ENCODE measurements around the gene B3GAT3. TPM values are rescaled to one million over a fixed set of nuclear protein-coding genes. Genes with fewer than 3 reads are reported as not detected.

Gene B3GAT3
- total and polyA plus RNA-seq, 2 of the 8 experiments (the other 6 are each of a cell fraction or from before 2014, with no cell fraction given): 28.0 to 39.0 TPM

DNA sequence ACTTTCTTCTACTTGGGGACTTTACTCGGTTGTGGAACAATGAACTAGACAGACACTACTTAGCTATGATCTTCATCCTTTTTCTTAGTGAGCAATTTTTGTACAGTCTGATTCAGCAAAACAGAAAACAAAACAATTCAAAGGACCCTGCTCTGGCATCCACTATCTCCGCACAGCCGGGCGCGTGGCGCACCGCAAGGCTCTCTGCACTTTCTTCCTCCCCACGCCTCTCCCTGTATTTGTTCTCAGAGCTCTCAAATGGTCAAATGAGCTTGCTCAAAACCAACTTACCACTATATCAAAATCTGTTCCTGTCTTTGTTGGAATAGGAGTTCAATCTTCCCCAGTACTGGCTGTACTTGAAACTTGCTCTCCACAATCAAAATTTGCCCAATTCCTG lies 55.5 kb downstream of the B3GAT3 start (continued):
- TF ChIP-seq SAP30 (IDR thresholded peaks at IDR 0.05; ENCODE audit: insufficient read depth, insufficient replicate concordance, low read length) (no peak), MAFK (IDR thresholded peaks at IDR 0.05; ENCODE audit: low read depth, low read length) (no peak), RBBP5 (IDR thresholded peaks at IDR 0.05; ENCODE audit: borderline replicate concordance, low read depth, low read length) (no peak), PHF8 (conservative IDR thresholded peaks at IDR 0.05; ENCODE audit: low read depth, low read length) (no peak), KDM1A (IDR thresholded peaks at IDR 0.05; ENCODE audit: borderline replicate concordance, low read length) (no peak), SP1 (IDR thresholded peaks at IDR 0.05; ENCODE audit: low read depth, low read length) (no peak)

Small RNA genes lying within 50 kb of the gene (microRNA-seq; reads per million reads assigned to microRNA genes)
- 0.20 to 0.46 reads per million in 2 experiments for gene MIR6747 (ENCODE audit: borderline microRNAs expressed in 2 of 2, borderline number of aligned reads in 2 of 2, borderline replicate concordance in 1 of 2)

Small RNA genes lying within 50 kb of the gene (small RNA-seq; reads per million reads assigned to genes)
- not detected for gene AP001458.1 (ENCODE audit: insufficient read depth)
- gene MIR6747 (ENCODE audit: insufficient read depth): 2.7 reads per million, percentile 33 among the genes with 10 or more reads in this experiment
- not detected for gene SNORA57 (ENCODE audit: insufficient read depth)

Other genes starting within 250 kb of the B3GAT3 start
- gene SCGB1A1, start 203.0 kb downstream of the B3GAT3 start, total RNA-seq (2021; fragmentation: NEBNext Ultra II Directional; extraction: Animal tissue kit (Norgen Biotek cat#: 25700)): not detected in 2 replicates
- not detected in 2 replicates for gene SCGB1A1, start 203.0 kb downstream of the B3GAT3 start, polyA plus RNA-seq (2011; rRNA removed)
- 5.8 and 6.7 TPM in 2 replicates for gene AHNAK, start 75.2 kb downstream of the B3GAT3 start, total RNA-seq (2021; fragmentation: NEBNext Ultra II Directional; extraction: Animal tissue kit (Norgen Biotek cat#: 25700))
- gene AHNAK, start 75.2 kb downstream of the B3GAT3 start, polyA plus RNA-seq (2011; rRNA removed): 2.0 and 2.5 TPM in 2 replicates
- 1,622 and 1,627 TPM in 2 replicates for gene EEF1G, start 48.1 kb downstream of the B3GAT3 start, total RNA-seq (2021; fragmentation: NEBNext Ultra II Directional; extraction: Animal tissue kit (Norgen Biotek cat#: 25700))
- gene EEF1G, start 48.1 kb downstream of the B3GAT3 start, polyA plus RNA-seq (2011; rRNA removed): 1,996 and 2,000 TPM in 2 replicates
- gene TUT1, start 30.5 kb downstream of the B3GAT3 start, total RNA-seq (2021; fragmentation: NEBNext Ultra II Directional; extraction: Animal tissue kit (Norgen Biotek cat#: 25700)): 24.6 and 31.5 TPM in 2 replicates
- gene TUT1, start 30.5 kb downstream of the B3GAT3 start, polyA plus RNA-seq (2011; rRNA removed): 17.8 and 26.2 TPM in 2 replicates
- gene MTA2, start 20.1 kb downstream of the B3GAT3 start, total RNA-seq (2021; fragmentation: NEBNext Ultra II Directional; extraction: Animal tissue kit (Norgen Biotek cat#: 25700)): 114 and 117 TPM in 2 replicates
- 25.7 and 32.2 TPM in 2 replicates for gene MTA2, start 20.1 kb downstream of the B3GAT3 start, polyA plus RNA-seq (2011; rRNA removed)
- gene EML3, start 9.2 kb downstream of the B3GAT3 start, total RNA-seq (2021; fragmentation: NEBNext Ultra II Directional; extraction: Animal tissue kit (Norgen Biotek cat#: 25700)): 29.9 and 31.2 TPM in 2 replicates
- 19.2 and 30.1 TPM in 2 replicates for gene EML3, start 9.2 kb downstream of the B3GAT3 start, polyA plus RNA-seq (2011; rRNA removed)
- 0.55 and 2.2 TPM in 2 replicates for gene ROM1, start 8.7 kb downstream of the B3GAT3 start, total RNA-seq (2021; fragmentation: NEBNext Ultra II Directional; extraction: Animal tissue kit (Norgen Biotek cat#: 25700))
- gene ROM1, start 8.7 kb downstream of the B3GAT3 start, polyA plus RNA-seq (2011; rRNA removed): 0.86 and 0.91 TPM in 2 replicates
- gene GANAB, start 24.6 kb upstream of the B3GAT3 start, total RNA-seq (2021; fragmentation: NEBNext Ultra II Directional; extraction: Animal tissue kit (Norgen Biotek cat#: 25700)): 326 and 330 TPM in 2 replicates
- 289 and 297 TPM in 2 replicates for gene GANAB, start 24.6 kb upstream of the B3GAT3 start, polyA plus RNA-seq (2011; rRNA removed)
- 29.3 and 30.1 TPM in 2 replicates for gene INTS5, start 31.3 kb upstream of the B3GAT3 start, total RNA-seq (2021; fragmentation: NEBNext Ultra II Directional; extraction: Animal tissue kit (Norgen Biotek cat#: 25700))
- 23.6 and 30.3 TPM in 2 replicates for gene INTS5, start 31.3 kb upstream of the B3GAT3 start, polyA plus RNA-seq (2011; rRNA removed)
- 171 and 173 TPM in 2 replicates for gene C11orf98, start 43.2 kb upstream of the B3GAT3 start, total RNA-seq (2021; fragmentation: NEBNext Ultra II Directional; extraction: Animal tissue kit (Norgen Biotek cat#: 25700))
- gene C11orf98, start 43.2 kb upstream of the B3GAT3 start, polyA plus RNA-seq (2011; rRNA removed): 68.0 and 72.1 TPM in 2 replicates
- 66.1 and 67.8 TPM in 2 replicates for gene CSKMT, start 43.3 kb upstream of the B3GAT3 start, total RNA-seq (2021; fragmentation: NEBNext Ultra II Directional; extraction: Animal tissue kit (Norgen Biotek cat#: 25700))
- gene CSKMT, start 43.3 kb upstream of the B3GAT3 start, polyA plus RNA-seq (2011; rRNA removed): 12.0 and 26.4 TPM in 2 replicates
- gene UQCC3, start 49.7 kb upstream of the B3GAT3 start, total RNA-seq (2021; fragmentation: NEBNext Ultra II Directional; extraction: Animal tissue kit (Norgen Biotek cat#: 25700)): 14.2 and 15.2 TPM in 2 replicates
- gene UQCC3, start 49.7 kb upstream of the B3GAT3 start, polyA plus RNA-seq (2011; rRNA removed): 15.7 and 27.9 TPM in 2 replicates
- 3.6 and 5.2 TPM in 2 replicates for gene LBHD1, start 50.3 kb upstream of the B3GAT3 start, total RNA-seq (2021; fragmentation: NEBNext Ultra II Directional; extraction: Animal tissue kit (Norgen Biotek cat#: 25700))
- 2.3 and 2.8 TPM in 2 replicates for gene LBHD1, start 50.3 kb upstream of the B3GAT3 start, polyA plus RNA-seq (2011; rRNA removed)
- 104 and 114 TPM in 2 replicates for gene UBXN1, start 57.1 kb upstream of the B3GAT3 start, total RNA-seq (2021; fragmentation: NEBNext Ultra II Directional; extraction: Animal tissue kit (Norgen Biotek cat#: 25700))
- gene UBXN1, start 57.1 kb upstream of the B3GAT3 start, polyA plus RNA-seq (2011; rRNA removed): 78.6 and 126 TPM in 2 replicates
- gene LRRN4CL, start 67.5 kb upstream of the B3GAT3 start, total RNA-seq (2021; fragmentation: NEBNext Ultra II Directional; extraction: Animal tissue kit (Norgen Biotek cat#: 25700)): 0.26 TPM in 1 of 2 replicates, not detected in the other
- 0.03 and 0.05 TPM in 2 replicates for gene LRRN4CL, start 67.5 kb upstream of the B3GAT3 start, polyA plus RNA-seq (2011; rRNA removed)
- 59.5 and 73.7 TPM in 2 replicates for gene BSCL2, start 85.4 kb upstream of the B3GAT3 start, total RNA-seq (2021; fragmentation: NEBNext Ultra II Directional; extraction: Animal tissue kit (Norgen Biotek cat#: 25700))
- 264 and 286 TPM in 2 replicates for gene BSCL2, start 85.4 kb upstream of the B3GAT3 start, polyA plus RNA-seq (2011; rRNA removed)
- gene GNG3, start 85.7 kb upstream of the B3GAT3 start, total RNA-seq (2021; fragmentation: NEBNext Ultra II Directional; extraction: Animal tissue kit (Norgen Biotek cat#: 25700)): 4.9 and 6.4 TPM in 2 replicates
- gene GNG3, start 85.7 kb upstream of the B3GAT3 start, polyA plus RNA-seq (2011; rRNA removed): 10.9 and 12.1 TPM in 2 replicates
- gene HNRNPUL2, start 105.5 kb upstream of the B3GAT3 start, total RNA-seq (2021; fragmentation: NEBNext Ultra II Directional; extraction: Animal tissue kit (Norgen Biotek cat#: 25700)): 44.3 and 46.4 TPM in 2 replicates
- gene HNRNPUL2, start 105.5 kb upstream of the B3GAT3 start, polyA plus RNA-seq (2011; rRNA removed): 12.7 and 14.9 TPM in 2 replicates
- 34.1 and 34.5 TPM in 2 replicates for gene TTC9C, start 106.5 kb upstream of the B3GAT3 start, total RNA-seq (2021; fragmentation: NEBNext Ultra II Directional; extraction: Animal tissue kit (Norgen Biotek cat#: 25700))
- gene TTC9C, start 106.5 kb upstream of the B3GAT3 start, polyA plus RNA-seq (2011; rRNA removed): 25.4 and 28.1 TPM in 2 replicates
- gene ZBTB3, start 132.2 kb upstream of the B3GAT3 start, total RNA-seq (2021; fragmentation: NEBNext Ultra II Directional; extraction: Animal tissue kit (Norgen Biotek cat#: 25700)): 76.5 and 76.9 TPM in 2 replicates
- 30.2 and 39.5 TPM in 2 replicates for gene ZBTB3, start 132.2 kb upstream of the B3GAT3 start, polyA plus RNA-seq (2011; rRNA removed)
- gene POLR2G, start 139.6 kb upstream of the B3GAT3 start, total RNA-seq (2021; fragmentation: NEBNext Ultra II Directional; extraction: Animal tissue kit (Norgen Biotek cat#: 25700)): 126 and 131 TPM in 2 replicates
- gene POLR2G, start 139.6 kb upstream of the B3GAT3 start, polyA plus RNA-seq (2011; rRNA removed): 206 and 329 TPM in 2 replicates
- 29.6 and 31.9 TPM in 2 replicates for gene TAF6L, start 149.4 kb upstream of the B3GAT3 start, total RNA-seq (2021; fragmentation: NEBNext Ultra II Directional; extraction: Animal tissue kit (Norgen Biotek cat#: 25700))
- gene TAF6L, start 149.4 kb upstream of the B3GAT3 start, polyA plus RNA-seq (2011; rRNA removed): 24.8 and 37.3 TPM in 2 replicates
- 16.3 and 18.6 TPM in 2 replicates for gene TMEM179B, start 165.4 kb upstream of the B3GAT3 start, total RNA-seq (2021; fragmentation: NEBNext Ultra II Directional; extraction: Animal tissue kit (Norgen Biotek cat#: 25700))
- gene TMEM179B, start 165.4 kb upstream of the B3GAT3 start, polyA plus RNA-seq (2011; rRNA removed): 62.2 and 65.1 TPM in 2 replicates
- 22.9 and 23.5 TPM in 2 replicates for gene TMEM223, start 170.0 kb upstream of the B3GAT3 start, total RNA-seq (2021; fragmentation: NEBNext Ultra II Directional; extraction: Animal tissue kit (Norgen Biotek cat#: 25700))
- 59.7 and 64.1 TPM in 2 replicates for gene TMEM223, start 170.0 kb upstream of the B3GAT3 start, polyA plus RNA-seq (2011; rRNA removed)
- gene NXF1, start 183.5 kb upstream of the B3GAT3 start, total RNA-seq (2021; fragmentation: NEBNext Ultra II Directional; extraction: Animal tissue kit (Norgen Biotek cat#: 25700)): 44.8 and 49.8 TPM in 2 replicates
- 48.1 and 63.6 TPM in 2 replicates for gene NXF1, start 183.5 kb upstream of the B3GAT3 start, polyA plus RNA-seq (2011; rRNA removed)
- gene STX5, start 210.1 kb upstream of the B3GAT3 start, total RNA-seq (2021; fragmentation: NEBNext Ultra II Directional; extraction: Animal tissue kit (Norgen Biotek cat#: 25700)): 24.2 and 25.3 TPM in 2 replicates
- gene STX5, start 210.1 kb upstream of the B3GAT3 start, polyA plus RNA-seq (2011; rRNA removed): 23.4 and 28.5 TPM in 2 replicates
- 1.2 TPM in 1 of 2 replicates, not detected in the other for gene TEX54, start 210.9 kb upstream of the B3GAT3 start, total RNA-seq (2021; fragmentation: NEBNext Ultra II Directional; extraction: Animal tissue kit (Norgen Biotek cat#: 25700))
- gene TEX54, start 210.9 kb upstream of the B3GAT3 start, polyA plus RNA-seq (2011; rRNA removed): not detected in 2 replicates
- 97.0 and 101 TPM in 2 replicates for gene WDR74, start 217.6 kb upstream of the B3GAT3 start, total RNA-seq (2021; fragmentation: NEBNext Ultra II Directional; extraction: Animal tissue kit (Norgen Biotek cat#: 25700))
- gene WDR74, start 217.6 kb upstream of the B3GAT3 start, polyA plus RNA-seq (2011; rRNA removed): 93.6 and 116 TPM in 2 replicates

All from H1 (cell line).